ENCODE measurements around the gene ZC2HC1B.

The ZC2HC1B gene

DNA sequence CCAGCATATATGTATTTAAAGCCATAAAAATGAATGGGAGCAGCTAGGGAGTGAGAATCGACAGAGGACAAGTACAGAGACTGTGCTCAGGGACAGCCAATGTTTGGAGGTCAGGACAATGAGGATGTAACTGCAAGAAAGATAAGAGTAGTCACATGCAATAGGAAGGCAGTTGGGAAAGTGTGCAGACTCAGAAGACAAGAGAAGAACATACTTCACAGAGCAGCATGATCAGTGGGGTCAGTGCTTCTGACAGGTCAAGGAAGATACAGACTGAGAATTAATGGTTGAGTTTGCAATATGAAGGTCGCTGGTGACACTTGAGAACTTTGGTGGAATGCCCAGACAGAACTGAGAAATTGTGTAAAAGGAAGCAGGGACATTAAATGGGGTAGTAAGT lies 118.7 kb downstream of the ZC2HC1B start:
- CTCF ChIA-PET, result no interaction called here

GRCh38 chr6:143984666-143985065 lies 120.4 kb downstream of the ZC2HC1B start:
- no peak for DNase-seq (ENCODE audit: extremely low spot score)
- no peak for TF ChIP-seq L3MBTL2 (conservative IDR thresholded peaks at IDR 0.05)
- TF ChIP-seq ZNF384 (IDR thresholded peaks at IDR 0.05), result no peak
- TF ChIP-seq SUZ12 (IDR thresholded peaks at IDR 0.05), result no peak
- TF ChIP-seq TARDBP (IDR thresholded peaks at IDR 0.05), result no peak
- TF ChIP-seq ARNT (IDR thresholded peaks at IDR 0.05), result no peak
- no peak for TF ChIP-seq CTBP1 (IDR thresholded peaks at IDR 0.05; ENCODE audit: borderline replicate concordance)
- no peak for TF ChIP-seq HDGF (IDR thresholded peaks at IDR 0.05; ENCODE audit: borderline replicate concordance)
- no peak for TF ChIP-seq NFRKB (IDR thresholded peaks at IDR 0.05)
- TF ChIP-seq PKNOX1 (IDR thresholded peaks at IDR 0.05), result no peak
- TF ChIP-seq FOXA1 (IDR thresholded peaks at IDR 0.05), result no peak
- TF ChIP-seq FOXK2 (IDR thresholded peaks at IDR 0.05), result no peak
- TF ChIP-seq ELF4 (IDR thresholded peaks at IDR 0.05), result no peak
- TF ChIP-seq FOXM1 (IDR thresholded peaks at IDR 0.05; ENCODE audit: borderline replicate concordance), result no peak
- TF ChIP-seq BHLHE40 (IDR thresholded peaks at IDR 0.05; ENCODE audit: borderline replicate concordance), result no peak
- TF ChIP-seq LEF1 (IDR thresholded peaks at IDR 0.05; ENCODE audit: borderline replicate concordance), result no peak
- no peak for TF ChIP-seq SP1 (IDR thresholded peaks at IDR 0.05)
- CTCF ChIA-PET, result interaction anchor here (0.6 kb wide), 1 partner anchor 283 kb away, joined by 5 read pairs; no protein-coding TSS in a partner anchor
- POLR2A ChIA-PET, result no interaction called here

More for the DNA sequence above, 118.7 kb downstream of the ZC2HC1B start:
- POLR2A ChIA-PET, result no interaction called here
- TF ChIP-seq PKNOX1 (IDR thresholded peaks at IDR 0.05) (no peak), ZNF384 (IDR thresholded peaks at IDR 0.05) (no peak), FOXM1 (IDR thresholded peaks at IDR 0.05; ENCODE audit: borderline replicate concordance) (no peak), HDGF (IDR thresholded peaks at IDR 0.05; ENCODE audit: borderline replicate concordance) (no peak), L3MBTL2 (conservative IDR thresholded peaks at IDR 0.05) (no peak), BHLHE40 (IDR thresholded peaks at IDR 0.05; ENCODE audit: borderline replicate concordance) (no peak), NFRKB (IDR thresholded peaks at IDR 0.05) (no peak), TARDBP (IDR thresholded peaks at IDR 0.05) (no peak), LEF1 (IDR thresholded peaks at IDR 0.05; ENCODE audit: borderline replicate concordance) (no peak), SUZ12 (IDR thresholded peaks at IDR 0.05) (no peak), SP1 (IDR thresholded peaks at IDR 0.05) (no peak), ARNT (IDR thresholded peaks at IDR 0.05) (no peak)
- DNase-seq (ENCODE audit: extremely low spot score), result no peak

GRCh38 chr6:143986463-143987065 lies 122.3 kb downstream of the ZC2HC1B start:
- CTCF ChIA-PET, result no interaction called here

More at GRCh38 chr6:143986463-143987065, 122.3 kb downstream of the ZC2HC1B start:
- POLR2A ChIA-PET, result no interaction called here
- DNase-seq (ENCODE audit: extremely low spot score), result no peak
- TF ChIP-seq ARNT (IDR thresholded peaks at IDR 0.05) (no peak), FOXA1 (IDR thresholded peaks at IDR 0.05) (no peak), SUZ12 (IDR thresholded peaks at IDR 0.05) (no peak), FOXK2 (IDR thresholded peaks at IDR 0.05) (no peak)

All from HEK293T (cell line).